Measurements from ENCODE around the gene CCDC174. TPM values are rescaled to one million over a fixed set of nuclear protein-coding genes. Genes with fewer than 3 reads are reported as not detected.

Gene CCDC174
- total and polyA plus RNA-seq, 10 of the 15 experiments (the other 5 are each of a cell fraction or from before 2014, with no cell fraction given): 11.6 to 31.3 (median 19.1) TPM

DNA sequence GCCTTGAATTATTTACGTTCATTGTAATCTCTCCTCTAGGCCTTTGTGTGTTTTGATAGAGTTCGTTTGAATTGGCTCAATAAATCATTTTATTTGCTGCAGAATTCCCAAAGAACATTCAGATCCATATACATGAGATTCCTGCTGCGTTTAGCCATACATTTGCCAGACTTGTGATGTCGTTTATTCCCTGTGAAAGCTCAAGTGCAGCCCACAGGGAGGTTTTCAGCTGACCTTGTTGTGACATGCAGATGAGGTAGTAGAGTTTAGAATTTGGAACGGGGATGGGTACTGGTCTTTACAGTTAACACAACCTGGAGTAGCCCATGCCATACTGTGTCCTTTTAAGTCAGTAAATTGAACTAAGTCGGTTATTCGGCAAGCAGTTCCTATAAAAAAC is 23.3 kb downstream of the CCDC174 start, which contains the start of gene C3orf20:
TSS of gene C3orf20 (plus strand) at position 301 of the 400 bp plus-strand sequence. CDS start 7,573 bp downstream, outside the sequence.
- H3K4me3 ChIP-seq: no peak within 1 kb of the TSS
- no peak within 1 kb of the TSS for H3K27ac ChIP-seq (ENCODE audit: control insufficient read depth, insufficient read depth)
- no peaks in the 10 kb centered on the region for H3K27me3 ChIP-seq (replicated peaks in 1 of 2; ENCODE audit: control insufficient read depth in 2 of 2, insufficient read depth in 2 of 2, low read length in 1 of 2)
- TF ChIP-seq ZNF687 (IDR thresholded peaks at IDR 0.05) (no peak), TAF1 (IDR thresholded peaks at IDR 0.05; ENCODE audit: borderline replicate concordance, low read depth, low read length) (no peak), SUZ12 (IDR thresholded peaks at IDR 0.05; ENCODE audit: unreplicated experiment) (no peak), YY1 (IDR thresholded peaks at IDR 0.05; ENCODE audit: low read depth, low read length) (no peak), MYC (IDR thresholded peaks at IDR 0.05; ENCODE audit: insufficient read depth, insufficient read length, insufficient replicate concordance, low read length, severe bottlenecking) (no peak), USF1 (IDR thresholded peaks at IDR 0.05; ENCODE audit: borderline replicate concordance, extremely low read length, insufficient read depth, low read depth, low read length) (no peak), FOXK2 (IDR thresholded peaks at IDR 0.05) (no peak)
- TF ChIP-seq, protein P1, sequence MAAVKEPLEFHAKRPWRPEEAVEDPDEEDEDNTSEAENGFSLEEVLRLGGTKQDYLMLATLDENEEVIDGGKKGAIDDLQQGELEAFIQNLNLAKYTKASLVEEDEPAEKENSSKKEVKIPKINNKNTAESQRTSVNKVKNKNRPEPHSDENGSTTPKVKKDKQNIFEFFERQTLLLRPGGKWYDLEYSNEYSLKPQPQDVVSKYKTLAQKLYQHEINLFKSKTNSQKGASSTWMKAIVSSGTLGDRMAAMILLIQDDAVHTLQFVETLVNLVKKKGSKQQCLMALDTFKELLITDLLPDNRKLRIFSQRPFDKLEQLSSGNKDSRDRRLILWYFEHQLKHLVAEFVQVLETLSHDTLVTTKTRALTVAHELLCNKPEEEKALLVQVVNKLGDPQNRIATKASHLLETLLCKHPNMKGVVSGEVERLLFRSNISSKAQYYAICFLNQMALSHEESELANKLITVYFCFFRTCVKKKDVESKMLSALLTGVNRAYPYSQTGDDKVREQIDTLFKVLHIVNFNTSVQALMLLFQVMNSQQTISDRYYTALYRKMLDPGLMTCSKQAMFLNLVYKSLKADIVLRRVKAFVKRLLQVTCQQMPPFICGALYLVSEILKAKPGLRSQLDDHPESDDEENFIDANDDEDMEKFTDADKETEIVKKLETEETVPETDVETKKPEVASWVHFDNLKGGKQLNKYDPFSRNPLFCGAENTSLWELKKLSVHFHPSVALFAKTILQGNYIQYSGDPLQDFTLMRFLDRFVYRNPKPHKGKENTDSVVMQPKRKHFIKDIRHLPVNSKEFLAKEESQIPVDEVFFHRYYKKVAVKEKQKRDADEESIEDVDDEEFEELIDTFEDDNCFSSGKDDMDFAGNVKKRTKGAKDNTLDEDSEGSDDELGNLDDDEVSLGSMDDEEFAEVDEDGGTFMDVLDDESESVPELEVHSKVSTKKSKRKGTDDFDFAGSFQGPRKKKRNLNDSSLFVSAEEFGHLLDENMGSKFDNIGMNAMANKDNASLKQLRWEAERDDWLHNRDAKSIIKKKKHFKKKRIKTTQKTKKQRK (IDR thresholded peaks at IDR 0.05; ENCODE audit: low read depth, low read length): no peak
- TF ChIP-seq, protein P2, sequence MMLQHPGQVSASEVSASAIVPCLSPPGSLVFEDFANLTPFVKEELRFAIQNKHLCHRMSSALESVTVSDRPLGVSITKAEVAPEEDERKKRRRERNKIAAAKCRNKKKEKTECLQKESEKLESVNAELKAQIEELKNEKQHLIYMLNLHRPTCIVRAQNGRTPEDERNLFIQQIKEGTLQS (IDR thresholded peaks at IDR 0.05; ENCODE audit: borderline replicate concordance, extremely low read depth, low read depth, low read length): no peak
- POLR2A ChIA-PET: interaction anchor here (1.8 kb wide), 1 partner anchor 106 kb away, joined by 4 read pairs; no protein-coding TSS in a partner anchor
- no peak within 1 kb of the TSS for H3K4me2 ChIP-seq (ENCODE audit: control insufficient read depth, insufficient read depth)
- no peak for FAIRE-seq
- H2AFZ ChIP-seq (ENCODE audit: control insufficient read depth, low read depth, low read length): no peak within 1 kb of the TSS
- no peak for DNase-seq (ENCODE audit: low read depth, low spot score)
- in situ Hi-C loops (cut with MboI): loop anchor here (5.0 kb wide), 2 partner anchors 107 to 247 kb away; no protein-coding TSS in a partner anchor
- H3K4me1 ChIP-seq (ENCODE audit: control insufficient read depth, insufficient read depth, low read length): peaks cover 22% of the 10 kb centered on the region
- CTCF ChIA-PET: interaction anchor here (0.8 to 15.5 kb wide), 10 partner anchors 14 to 247 kb away, joined by 3 to 321 read pairs (median 4); no protein-coding TSS in a partner anchor
- BruUV-seq (replicated peaks): no TSS peak
- H3K9me3 ChIP-seq (replicated peaks; ENCODE audit: control insufficient read depth, insufficient read depth, low read length): no peaks in the 10 kb centered on the region; the same call in 2 of the 3 replicates
- intact Hi-C loops (cut with micrococcal nuclease; ENCODE audit: unreplicated experiment): no loop called here
- H3K79me2 ChIP-seq (ENCODE audit: control insufficient read depth, insufficient read depth, low read length): no peaks in the 10 kb centered on the region
- H3K9ac ChIP-seq (ENCODE audit: control insufficient read depth, insufficient read depth, low read length): no peak within 1 kb of the TSS
- no peak for ATAC-seq
- peaks cover 11 to 15% of the 10 kb centered on the region in 2 experiments for H3K36me3 ChIP-seq (ENCODE audit: control insufficient read depth in 2 of 2, insufficient read depth in 2 of 2, low read length in 1 of 2)
- RAD21 ChIA-PET (ENCODE audit: unreplicated experiment): interaction anchor here (1.5 to 9.4 kb wide), 5 partner anchors 13 to 246 kb away, joined by 4 to 197 read pairs (median 11); no protein-coding TSS in a partner anchor
- SMC1A ChIA-PET (ENCODE audit: uncharacterized antibody, unreplicated experiment): interaction anchor here (1.3 to 12.2 kb wide), 7 partner anchors 13 to 246 kb away, joined by 3 to 274 read pairs (median 7); partner anchors contain the start of gene CCDC174
- no peaks in the 10 kb centered on the region for H4K20me1 ChIP-seq (ENCODE audit: control insufficient read depth, insufficient read depth)
- WGBS (ENCODE audit: insufficient coverage, insufficient replicate concordance, low lambda C conversion rate, missing lambda C conversion rate): 76% methylated on average over 7 of the region's 7 CpGs
